ENCODE data around the gene PRDX6. TPM values are rescaled to one million over a fixed set of nuclear protein-coding genes. Genes with fewer than 3 reads are reported as not detected.

Gene PRDX6
- total RNA-seq, 1 experiment from 2014 or later = 546 TPM

Other genes starting within 250 kb of the PRDX6 start
- gene SLC9C2, start 125.7 kb downstream of the PRDX6 start, total RNA-seq (2014; rRNA removed; shearing (Covaris generic)) = not detected in 2 replicates
- gene TEX50, start 158.0 kb downstream of the PRDX6 start, total RNA-seq (2014; rRNA removed; shearing (Covaris generic)) = not detected in 2 replicates
- gene ANKRD45, start 192.5 kb downstream of the PRDX6 start, total RNA-seq (2014; rRNA removed; shearing (Covaris generic)) = 0.23 and 1.2 TPM in 2 replicates
- 10.5 and 14.3 TPM in 2 replicates for gene KLHL20, start 237.6 kb downstream of the PRDX6 start, total RNA-seq (2014; rRNA removed; shearing (Covaris generic))

Measured in Daoy (cell line).